HK-2 (cell line): ENCODE data around the gene ZNF577.

Source experiments
- DNase-seq: peaks from one replicate; pipeline ENCODE4 v3.0.0-alpha.2; 2018; ENCODE audit not compliant: unreplicated experiment

ZNF577 gene

DNA sequence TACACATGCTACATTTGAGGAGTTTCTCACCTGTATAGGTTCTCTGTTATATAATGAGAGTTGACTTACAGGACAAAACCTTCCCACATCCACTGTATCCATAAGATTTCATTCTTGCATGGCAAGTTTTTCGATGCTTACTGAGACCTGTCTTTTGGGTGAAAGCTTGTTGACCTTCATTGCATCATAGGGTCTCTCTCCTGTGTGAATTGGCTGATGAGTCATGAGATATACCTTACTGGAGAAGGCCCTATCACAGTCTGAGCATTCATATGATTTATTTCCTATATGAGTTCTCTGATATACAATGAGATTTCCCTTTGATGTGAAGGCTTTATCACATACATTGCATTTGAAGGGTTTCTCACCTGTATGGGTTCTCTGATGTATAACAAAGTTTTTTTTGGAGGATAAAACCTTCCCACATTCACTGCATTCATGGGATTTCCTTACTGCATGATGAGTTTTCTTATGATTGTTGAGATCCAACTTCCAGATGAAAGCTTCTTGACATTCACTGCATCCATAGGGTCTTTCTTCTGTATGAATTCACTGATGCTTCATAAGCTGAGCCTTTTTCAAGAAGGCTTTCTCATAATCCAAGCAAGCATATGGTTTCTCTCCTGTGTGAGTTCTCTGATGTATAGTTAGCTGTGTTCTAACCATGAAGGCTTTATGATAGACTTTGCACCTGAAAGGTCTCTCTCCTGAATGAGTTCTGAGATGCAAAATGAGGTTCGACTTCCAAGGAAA lies 25.7 kb downstream of the ZNF577 start:
- no peak for DNase-seq

DNA sequence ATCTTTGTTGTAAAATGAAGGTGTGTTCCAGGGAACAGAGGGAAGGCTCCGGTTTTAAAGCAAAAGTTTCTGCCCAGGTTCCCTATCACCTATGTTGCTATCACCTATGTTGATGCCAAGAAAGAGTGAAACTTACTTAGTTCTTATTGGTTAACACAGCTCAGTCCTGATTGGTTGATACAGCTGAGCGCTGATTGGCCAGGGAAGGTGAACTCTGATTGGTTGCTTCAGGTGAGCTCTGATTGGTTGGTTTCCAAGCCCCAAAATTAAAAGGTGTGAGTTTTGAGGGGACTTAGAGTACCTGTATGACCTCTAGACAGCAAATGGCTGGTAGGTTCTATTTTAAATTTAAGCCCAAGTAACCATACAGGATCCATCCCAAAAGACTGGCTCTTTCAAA lies 50.6 kb downstream of the ZNF577 start:
- no peak for DNase-seq

DNA sequence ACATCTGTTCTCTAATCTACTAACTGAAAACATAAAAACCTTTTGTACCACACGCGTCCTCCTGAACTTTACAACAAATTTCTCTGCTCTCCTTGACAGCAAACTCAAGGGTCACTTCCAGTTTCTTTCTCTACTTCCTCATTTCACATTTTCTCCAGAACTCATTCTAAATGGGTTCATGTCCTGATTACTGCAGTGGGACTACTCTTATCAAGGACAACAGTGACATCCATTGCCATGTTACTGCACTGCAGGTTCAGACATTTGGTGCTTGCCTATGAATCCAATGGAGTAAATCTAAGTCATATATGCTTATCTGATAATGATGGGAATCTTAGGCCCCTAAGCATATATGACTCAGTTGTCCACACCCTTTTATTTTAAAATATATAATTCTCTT lies 57.5 kb downstream of the ZNF577 start:
- DNase-seq, result no peak

DNA sequence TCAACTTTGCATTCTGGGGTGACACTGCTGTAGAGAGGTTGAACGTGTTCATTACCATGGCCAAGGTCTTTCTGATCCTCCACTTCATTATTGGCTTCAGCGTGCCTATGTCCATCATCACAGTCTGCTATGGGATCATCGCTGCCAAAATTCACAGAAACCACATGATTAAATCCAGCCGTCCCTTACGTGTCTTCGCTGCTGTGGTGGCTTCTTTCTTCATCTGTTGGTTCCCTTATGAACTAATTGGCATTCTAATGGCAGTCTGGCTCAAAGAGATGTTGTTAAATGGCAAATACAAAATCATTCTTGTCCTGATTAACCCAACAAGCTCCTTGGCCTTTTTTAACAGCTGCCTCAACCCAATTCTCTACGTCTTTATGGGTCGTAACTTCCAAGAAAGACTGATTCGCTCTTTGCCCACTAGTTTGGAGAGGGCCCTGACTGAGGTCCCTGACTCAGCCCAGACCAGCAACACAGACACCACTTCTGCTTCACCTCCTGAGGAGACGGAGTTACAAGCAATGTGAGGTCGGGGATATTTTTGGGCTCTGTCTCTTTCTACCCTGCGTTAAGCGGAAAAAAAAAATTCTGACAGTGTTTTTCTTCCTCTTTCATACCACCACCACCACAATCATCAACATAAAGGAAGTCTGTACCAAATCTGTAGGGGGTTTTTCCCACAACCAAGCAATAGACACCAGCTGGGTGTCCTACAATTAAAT lies 63.3 kb downstream of the ZNF577 start:
- no peak for DNase-seq

DNA sequence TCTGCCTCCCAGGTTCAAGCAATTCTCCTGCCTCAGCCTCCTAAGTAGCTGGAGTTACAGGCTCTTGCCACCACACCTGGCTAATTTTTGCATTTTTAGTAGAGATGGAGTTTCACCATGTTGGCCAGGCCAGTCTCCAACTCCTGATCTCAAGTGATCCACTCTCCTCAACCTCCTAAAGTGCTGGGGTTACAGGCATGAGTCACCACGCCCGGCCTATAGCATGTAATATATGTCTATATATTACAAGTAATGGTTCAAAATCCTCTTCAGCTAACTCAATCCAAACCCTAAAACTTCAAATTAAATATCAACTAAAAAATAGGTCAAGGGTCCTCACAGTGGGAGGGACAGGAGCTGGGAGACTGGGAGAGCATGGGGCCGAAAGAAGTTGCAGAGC lies 64.8 kb downstream of the ZNF577 start:
- DNase-seq, result no peak

DNA sequence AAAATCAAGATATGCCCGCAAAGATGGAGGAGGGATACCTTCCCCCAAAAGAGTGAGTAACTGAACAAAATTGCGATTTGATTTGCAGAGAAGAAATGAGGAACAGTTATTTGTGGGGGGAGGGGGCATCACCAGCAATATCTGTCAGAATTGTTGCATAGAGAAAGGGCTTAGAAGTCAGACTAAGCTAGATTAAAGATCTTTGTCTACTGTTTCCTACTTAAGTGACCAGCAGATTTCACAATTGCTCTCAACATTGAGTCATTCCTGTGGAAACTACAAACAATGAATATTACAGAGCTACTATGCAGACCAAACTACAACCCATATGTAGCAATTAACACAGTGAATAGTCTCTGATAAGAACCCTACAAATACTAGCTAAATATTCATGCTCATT lies 65.4 kb downstream of the ZNF577 start:
- no peak for DNase-seq

DNA sequence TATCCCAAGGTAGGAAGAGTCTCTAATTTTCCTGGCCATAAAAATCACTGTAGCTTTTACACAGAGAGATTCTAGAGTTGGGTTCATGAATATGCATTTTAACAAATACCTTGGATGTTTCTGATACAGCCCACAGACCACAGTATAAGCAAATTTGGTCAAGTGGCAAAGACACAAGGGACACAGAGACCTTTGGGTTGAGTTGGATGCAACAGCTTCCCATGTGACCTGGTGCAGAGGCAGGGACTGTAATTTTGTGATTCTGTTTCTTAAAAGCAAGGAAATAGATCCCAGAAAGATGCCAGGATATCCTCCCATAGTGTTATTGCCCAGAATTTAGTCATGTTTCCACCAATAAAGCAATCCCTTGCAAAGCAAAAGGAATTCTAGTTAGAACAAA lies 65.8 kb downstream of the ZNF577 start:
- DNase-seq, result no peak

DNA sequence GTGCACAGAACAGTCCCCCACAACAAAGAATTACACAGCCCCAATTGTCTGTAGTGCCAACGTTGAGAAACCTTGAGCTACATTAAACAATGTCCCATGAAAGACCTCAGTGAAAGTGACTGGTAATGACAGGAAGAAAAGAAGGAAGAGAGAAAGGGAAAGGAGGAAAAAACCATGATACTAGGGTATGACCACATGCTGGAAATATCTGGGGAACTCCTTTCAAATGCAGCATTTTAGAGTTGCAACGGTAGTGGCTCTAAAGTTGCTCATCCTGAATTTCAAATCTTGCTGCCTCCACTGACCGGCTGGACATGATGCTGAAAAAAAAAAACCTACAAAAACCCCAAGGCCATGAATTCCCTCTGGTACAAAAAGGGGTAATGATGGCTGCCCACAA lies 66.3 kb downstream of the ZNF577 start:
- DNase-seq, result no peak
